H1 (cell line): ENCODE data around the gene EPHA8. TPM values are rescaled to one million over a fixed set of nuclear protein-coding genes. Genes with fewer than 3 reads are reported as not detected.

ENCODE experiments used
- CTCF ChIA-PET: fragments of 300-600 bp; sonication (Branson Sonifier 250); formaldehyde crosslinking; loops from one replicate; lab custom pipeline; 2021; ENCODE audit not compliant: partially characterized antibody; lab: Charles Lee
- POLR2A ChIA-PET: fragments of 300-600 bp; sonication (Branson Sonifier 250); formaldehyde crosslinking; loops from one replicate; lab custom pipeline; 2021; ENCODE audit warnings: inconsistent platforms; ENCODE audit not compliant: partially characterized antibody; lab: Charles Lee
- DNase-seq, 2 experiments: peaks; one replicate each; pipeline versions ENCODE4 v3.0.0 to v3.0.0-alpha.2; 2010 to 2022; ENCODE audit warnings: low spot score in 2 of 2, low read depth in 1 of 2, mixed read lengths in 1 of 2
- FAIRE-seq: peaks from 2 replicates; lab custom pipeline; 2011; peaks lifted over from hg19 to GRCh38; lab: Jason Lieb, UNC
- H2AFZ ChIP-seq: 2 replicates; pipeline ENCODE4 v1.8.1; 2012; ENCODE audit warnings: low read length, inconsistent platforms
- H2AK5ac ChIP-seq: 2 replicates; pipeline ENCODE4 v1.6.1; 2013; ENCODE audit warnings: low read depth, low read length
- H2BK120ac ChIP-seq: replicated peaks from 2 replicates; pipeline ENCODE3; 2013; ENCODE audit warnings: low read depth, low read length, inconsistent platforms
- H2BK12ac ChIP-seq: 2 replicates; pipeline ENCODE4 v1.6.1; 2013; ENCODE audit warnings: low read depth, low read length
- H2BK15ac ChIP-seq: 2 replicates; pipeline ENCODE4 v1.6.1; 2013; ENCODE audit warnings: low read length
- H2BK20ac ChIP-seq: 2 replicates; pipeline ENCODE4 v1.6.1; 2013; ENCODE audit warnings: low read length
- H2BK5ac ChIP-seq: 2 replicates; pipeline ENCODE4 v1.6.1; 2013; ENCODE audit warnings: low read depth, low read length
- H3K14ac ChIP-seq: 2 replicates; pipeline ENCODE4 v1.6.1; 2013; ENCODE audit warnings: inconsistent platforms; ENCODE audit not compliant: insufficient read length
- H3K18ac ChIP-seq: 2 replicates; pipeline ENCODE4 v1.6.1; 2013; ENCODE audit warnings: low read length; ENCODE audit errors: extremely low read depth
- H3K23ac ChIP-seq: 2 replicates; pipeline ENCODE4 v1.6.1; 2013; ENCODE audit warnings: inconsistent platforms; ENCODE audit not compliant: insufficient read length
- H3K23me2 ChIP-seq: 2 replicates; pipeline ENCODE4 v1.6.1; 2013; ENCODE audit warnings: low read depth, low read length
- H3K27ac ChIP-seq: 2 replicates; pipeline ENCODE4 v1.6.1; 2011; ENCODE audit warnings: low read depth, low read length, inconsistent platforms
- H3K27me3 ChIP-seq, 4 experiments: replicated peaks in 1 of 4; 1 replicate in 1 of 4; 2 replicates in 3 of 4; pipeline versions ENCODE4 v1.6.1 to v1.8.1; 2011 to 2013; ENCODE audit warnings: low read length in 3 of 4, mild to moderate bottlenecking in 3 of 4, inconsistent platforms in 2 of 4, mixed read lengths in 2 of 4, moderate library complexity in 1 of 4; ENCODE audit not compliant: control insufficient read depth in 3 of 4, insufficient read depth in 3 of 4; ENCODE audit errors: extremely low read depth in 1 of 4
- H3K36me3 ChIP-seq, 4 experiments: 2 replicates each; pipeline versions ENCODE4 v1.6.1 to v1.8.1; 2011 to 2013; ENCODE audit warnings: mild to moderate bottlenecking in 4 of 4, low read length in 3 of 4, moderate library complexity in 2 of 4, control low read depth in 1 of 4, inconsistent platforms in 1 of 4; ENCODE audit not compliant: insufficient read depth in 4 of 4, control insufficient read depth in 2 of 4
- H3K4ac ChIP-seq: replicated peaks from 2 replicates; pipeline ENCODE3; 2013; ENCODE audit warnings: low read length, low read depth, mixed read lengths, inconsistent platforms; ENCODE audit not compliant: insufficient read length
- H3K4me1 ChIP-seq, 4 experiments: replicated peaks in 1 of 4; 1 replicate in 1 of 4; 2 replicates in 3 of 4; pipeline versions ENCODE4 v1.6.1 to v1.8.1; 2011 to 2013; ENCODE audit warnings: low read length in 3 of 4, inconsistent platforms in 2 of 4, mixed read lengths in 1 of 4; ENCODE audit not compliant: insufficient read depth in 4 of 4, control insufficient read depth in 3 of 4
- H3K4me2 ChIP-seq, 2 experiments: 2 replicates each; pipeline versions ENCODE4 v1.6.1 to v1.8.1; 2011 to 2013; ENCODE audit warnings: low read depth in 2 of 2, low read length in 2 of 2, control low read depth in 1 of 2, inconsistent platforms in 1 of 2, mild to moderate bottlenecking in 1 of 2; ENCODE audit not compliant: insufficient read depth in 1 of 2
- H3K4me3 ChIP-seq, 4 experiments: fragments of 200-600, 300-600 bp in 1 of 4; sonication (generic), shearing (Covaris generic), sonication (Bioruptor Twin) in 1 of 4; 2 replicates each; pipeline versions ENCODE4 v1.5.1 to v1.8.1; 2011 to 2016; ENCODE audit warnings: low read length in 4 of 4, low read depth in 3 of 4, control low read depth in 2 of 4, inconsistent platforms in 2 of 4, mild to moderate bottlenecking in 2 of 4, mixed read lengths in 1 of 4, moderate library complexity in 1 of 4; ENCODE audit not compliant: insufficient read depth in 2 of 4; ENCODE audit errors: extremely low read depth in 1 of 4
- H3K56ac ChIP-seq: replicated peaks from 2 replicates; pipeline ENCODE3; 2013; ENCODE audit warnings: low read depth, mild to moderate bottlenecking, mixed read lengths, low read length, inconsistent platforms; ENCODE audit not compliant: insufficient read length
- H3K79me1 ChIP-seq: 2 replicates; pipeline ENCODE4 v1.6.1; 2013; ENCODE audit warnings: low read depth, low read length, control low read depth
- H3K79me2 ChIP-seq, 2 experiments: 2 replicates each; pipeline versions ENCODE4 v1.6.1 to v1.8.1; 2012 to 2013; ENCODE audit warnings: low read length in 2 of 2, mild to moderate bottlenecking in 2 of 2, inconsistent platforms in 1 of 2; ENCODE audit not compliant: insufficient read depth in 2 of 2, control insufficient read depth in 1 of 2
- H3K9ac ChIP-seq, 4 experiments: replicated peaks in 1 of 4; 1 replicate in 1 of 4; 2 replicates in 3 of 4; pipeline versions ENCODE4 v1.6.1 to v1.8.1; 2011 to 2013; ENCODE audit warnings: low read depth in 3 of 4, low read length in 3 of 4, control low read depth in 2 of 4, mild to moderate bottlenecking in 2 of 4, moderate library complexity in 2 of 4, inconsistent platforms in 1 of 4; ENCODE audit errors: extremely low read depth in 1 of 4
- H3K9me3 ChIP-seq, 2 experiments: 2 replicates each; pipeline versions ENCODE4 v1.6.1 to v1.8.1; 2012 to 2013; ENCODE audit warnings: mild to moderate bottlenecking in 2 of 2, moderate library complexity in 2 of 2, control low read depth in 1 of 2, inconsistent platforms in 1 of 2, low read depth in 1 of 2, low read length in 1 of 2, mixed read lengths in 1 of 2; ENCODE audit not compliant: insufficient read depth in 2 of 2
- H4K20me1 ChIP-seq, 2 experiments: replicated peaks in 1 of 2; 2 replicates each; pipeline versions ENCODE3 to v1.8.1; 2011 to 2013; ENCODE audit warnings: inconsistent platforms in 2 of 2, low read length in 2 of 2, mild to moderate bottlenecking in 1 of 2; ENCODE audit not compliant: insufficient read depth in 2 of 2, control insufficient read depth in 1 of 2
- H4K5ac ChIP-seq: 2 replicates; pipeline ENCODE4 v1.6.1; 2013; ENCODE audit warnings: low read length, low read depth, mixed read lengths, inconsistent platforms; ENCODE audit not compliant: insufficient read length
- H4K8ac ChIP-seq: 2 replicates; pipeline ENCODE4 v1.8.0; 2013; ENCODE audit warnings: mild to moderate bottlenecking, moderate library complexity, low read length, inconsistent platforms; ENCODE audit not compliant: insufficient read depth; ENCODE audit errors: extremely low read depth
- H4K91ac ChIP-seq: replicated peaks from 2 replicates; pipeline ENCODE3; 2013; ENCODE audit warnings: low read length, mixed read lengths, inconsistent platforms; ENCODE audit not compliant: insufficient read length
- EP300 ChIP-seq, 2 experiments: IDR thresholded peaks; 1 replicate in 1 of 2; 2 replicates in 1 of 2; pipeline ENCODE4 v1.6.1; 2011 to 2012; ENCODE audit warnings: low read depth in 2 of 2, low read length in 2 of 2, mild to moderate bottlenecking in 2 of 2, borderline replicate concordance in 1 of 2, inconsistent platforms in 1 of 2, moderate library complexity in 1 of 2
- EZH2 ChIP-seq: fragments of 200-600 bp; sonication (generic); IDR thresholded peaks from 2 replicates; pipeline ENCODE4 v1.7.1; 2012; ENCODE audit warnings: low read depth, mild to moderate bottlenecking, moderate library complexity, low read length, inconsistent platforms; ENCODE audit not compliant: severe bottlenecking
- GABPA ChIP-seq: IDR thresholded peaks from 2 replicates; pipeline ENCODE4 v1.6.1; 2011; ENCODE audit warnings: mild to moderate bottlenecking, low read length, moderate library complexity, borderline replicate concordance; ENCODE audit not compliant: insufficient read depth
- KDM1A ChIP-seq: fragments of 200-600, 300-600 bp; sonication (generic); IDR thresholded peaks from 2 replicates; pipeline ENCODE4 v1.7.1; 2016; ENCODE audit warnings: mild to moderate bottlenecking, low read length, borderline replicate concordance
- KDM4A ChIP-seq: IDR thresholded peaks from one replicate; pipeline ENCODE4 v1.7.1; 2012; ENCODE audit warnings: low read depth, mild to moderate bottlenecking, moderate library complexity, low read length, inconsistent platforms; ENCODE audit not compliant: severe bottlenecking
- MAFK ChIP-seq: IDR thresholded peaks from 2 replicates; pipeline ENCODE4 v1.6.1; 2012; ENCODE audit warnings: low read depth, mild to moderate bottlenecking, improper control_type of control experiment, low read length
- RAD21 ChIP-seq, 2 experiments: IDR thresholded peaks in 1 of 2; conservative IDR thresholded peaks in 1 of 2; 2 replicates each; pipeline ENCODE4 v1.6.1; 2011; ENCODE audit warnings: low read depth in 2 of 2, low read length in 2 of 2, improper control_type of control experiment in 1 of 2, inconsistent platforms in 1 of 2, mild to moderate bottlenecking in 1 of 2, moderate library complexity in 1 of 2
- SIRT6 ChIP-seq: IDR thresholded peaks from one replicate; pipeline ENCODE4 v1.7.1; 2012; ENCODE audit warnings: low read length, inconsistent platforms
- TAF1 ChIP-seq: IDR thresholded peaks from 2 replicates; pipeline ENCODE4 v1.6.1; 2011; ENCODE audit warnings: mild to moderate bottlenecking, low read depth, low read length
- ZNF274 ChIP-seq: IDR thresholded peaks from 2 replicates; pipeline ENCODE4 v1.7.0; 2012; ENCODE audit warnings: low read length, borderline replicate concordance; ENCODE audit errors: extremely low read depth
- whole genome bisulfite sequencing, 2 experiments: shearing (Covaris generic) in 1 of 2; methylation state at CpG; one replicate each; pipeline versions ENCODE4 v1.1.6 to v1.1.7; 2013 to 2015; ENCODE audit warnings: low lambda C conversion rate in 2 of 2, mixed read lengths in 2 of 2, inconsistent platforms in 1 of 2, low coverage in 1 of 2, missing lambda C conversion rate in 1 of 2; ENCODE audit not compliant: insufficient replicate concordance in 2 of 2, insufficient coverage in 1 of 2, insufficient read length in 1 of 2; ENCODE audit errors: extremely low coverage in 1 of 2, missing lambda C conversion rate in 1 of 2; 5-methylcytosine and 5-hydroxymethylcytosine counted together
- polyA plus RNA-seq, 7 experiments: library from polyadenylated mRNA; depleted of rRNA in 3 of 7; stranded (reverse) in 5 of 7; unstranded in 2 of 7; fragments of >200 nt in 5 of 7; fragments of 200-250 nt in 2 of 7; gene quantifications; 1 replicate in 5 of 7; 2 replicates in 1 of 7; 4 replicates in 1 of 7; pipeline versions ENCODE4 v1.2.1 to v1.2.3, GENCODE V29; 2011 to 2013; ENCODE audit warnings: missing spikeins in 2 of 7, mixed read lengths in 2 of 7
- total RNA-seq: library from RNA; stranded (reverse); fragmentation: NEBNext Ultra II Directional; extraction: Animal tissue kit (Norgen Biotek cat#: 25700); gene quantifications from 2 replicates; pipeline ENCODE4 v1.2.1, GENCODE V29; 2021
- TF ChIP-seq, protein P1 (sequence below): IDR thresholded peaks from 2 replicates; pipeline ENCODE4 v1.6.1; 2011; ENCODE audit warnings: low read depth, mild to moderate bottlenecking, low read length; ENCODE audit not compliant: insufficient read depth
- TF ChIP-seq, protein P2 (sequence below): IDR thresholded peaks from 2 replicates; pipeline ENCODE4 v1.6.1; 2012; ENCODE audit warnings: inconsistent platforms

EPHA8 gene
- total and polyA plus RNA-seq, 2 of the 8 experiments (the other 6 are each of a cell fraction or from before 2014, with no cell fraction given), result 4.0 to 8.4 TPM

DNA sequence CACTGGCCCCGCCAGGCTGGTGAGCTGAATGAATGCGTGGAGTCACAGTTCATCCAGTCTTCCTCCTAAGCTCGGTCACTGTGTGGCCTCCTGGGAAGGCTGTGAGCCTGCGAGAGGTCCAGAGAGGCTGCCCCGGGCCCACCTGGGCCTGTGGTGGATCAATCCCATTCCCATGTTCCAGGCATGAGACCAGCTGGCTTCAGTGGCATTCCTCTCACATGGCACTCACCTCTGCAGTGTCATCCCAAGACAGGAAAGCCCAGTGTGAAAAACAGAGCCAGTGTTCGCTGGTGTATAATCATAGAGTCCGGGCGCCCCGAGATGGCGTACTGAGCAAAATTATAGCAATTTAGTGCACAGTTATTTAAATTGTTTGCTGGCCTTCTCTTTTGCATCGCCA is 37.6 kb upstream of the EPHA8 start:
- Histone ChIP-seq H3K27ac (no peak overlapping the region), H4K5ac (no peak overlapping the region), H3K79me2 (no peaks in the 10 kb centered on the region), H3K4ac (no peak overlapping the region), H2BK12ac (no peak overlapping the region), H3K9ac (no peak overlapping the region), H3K14ac (no peak overlapping the region), H2BK20ac (no peak overlapping the region), H3K79me1 (no peaks in the 10 kb centered on the region), H2AK5ac (no peak overlapping the region), H3K23me2 (0 out of 2 replicates have a peak, but pooled peaks cover 2% of the 10 kb centered on the region), H3K23ac (no peak overlapping the region), H2BK5ac (no peak overlapping the region; the same call in 1 of the 2 replicates), H2AFZ (no peak overlapping the region), H3K9me3 (no peaks in the 10 kb centered on the region), H3K4me3 (no peak overlapping the region), H3K18ac (no peak overlapping the region), H3K36me3 (peaks cover 0 to 25% (median 14%) of the 10 kb centered on the region in 4 experiments; a peak in 6 of 8 replicates), H3K4me2 (no peak overlapping the region), H2BK15ac (no peak overlapping the region), H4K91ac (no peak overlapping the region), H3K27me3 (no peaks in the 10 kb centered on the region), H3K4me1 (no peaks in the 10 kb centered on the region), H3K56ac (no peak overlapping the region), H4K8ac (no peak overlapping the region), H2BK120ac (no peak overlapping the region), H4K20me1 (peaks cover 0 to 2% of the 10 kb centered on the region in 2 experiments)
- DNase-seq (no peak), FAIRE-seq (no peak)
- CTCF ChIA-PET, result interaction anchor here (0.9 to 5.2 kb wide), 8 partner anchors 13 to 116 kb away, joined by 3 to 70 read pairs (median 4); partner anchors contain the start of gene C1QC
- 95% methylated on average over 11 of the region's 11 CpGs; no CpG with 5 or more reads in 1 of the 2 experiments for WGBS, 2 experiments
- POLR2A ChIA-PET, result no interaction called here
- TF ChIP-seq TAF1 (no peak), KDM1A (no peak), MAFK (no peak), ZNF274 (no peak), SIRT6 (no peak), KDM4A (no peak), EP300 (IDR thresholded peaks at IDR 0.05; ENCODE audit: borderline replicate concordance in 1 of 2, low read depth in 2 of 2, low read length in 2 of 2) (no peak), GABPA (no peak), EZH2 (no peak), RAD21 (IDR thresholded peaks at IDR 0.05 in 1 of 2, conservative IDR thresholded peaks at IDR 0.05 in 1 of 2; ENCODE audit: low read depth in 2 of 2, low read length in 2 of 2) (no peak)
- TF ChIP-seq, protein P1, sequence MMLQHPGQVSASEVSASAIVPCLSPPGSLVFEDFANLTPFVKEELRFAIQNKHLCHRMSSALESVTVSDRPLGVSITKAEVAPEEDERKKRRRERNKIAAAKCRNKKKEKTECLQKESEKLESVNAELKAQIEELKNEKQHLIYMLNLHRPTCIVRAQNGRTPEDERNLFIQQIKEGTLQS, result no peak
- TF ChIP-seq, protein P2, sequence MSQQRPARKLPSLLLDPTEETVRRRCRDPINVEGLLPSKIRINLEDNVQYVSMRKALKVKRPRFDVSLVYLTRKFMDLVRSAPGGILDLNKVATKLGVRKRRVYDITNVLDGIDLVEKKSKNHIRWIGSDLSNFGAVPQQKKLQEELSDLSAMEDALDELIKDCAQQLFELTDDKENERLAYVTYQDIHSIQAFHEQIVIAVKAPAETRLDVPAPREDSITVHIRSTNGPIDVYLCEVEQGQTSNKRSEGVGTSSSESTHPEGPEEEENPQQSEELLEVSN, result no peak
